Stomach smooth muscle (tissue), 2 donors: Measurements from ENCODE around the gene GPR61.
A peak's percentile ranks its signal among the peaks of the same experiment; 100 is the strongest.

Experiments used
- H3K27ac ChIP-seq: one replicate; pipeline ENCODE4 v1.7.0; 2013; ENCODE audit warnings: mild to moderate bottlenecking, low read length, inconsistent platforms
- H3K27me3 ChIP-seq, 2 donors: one replicate each; pipeline ENCODE4 v1.7.0; 2013; ENCODE audit warnings: low read length in 2 of 2; ENCODE audit not compliant: insufficient read depth in 2 of 2, control insufficient read depth in 1 of 2
- H3K36me3 ChIP-seq, 2 donors: one replicate each; pipeline ENCODE4 v1.7.0; 2013; ENCODE audit warnings: low read length in 2 of 2; ENCODE audit not compliant: control insufficient read depth in 2 of 2, insufficient read depth in 2 of 2
- H3K4me1 ChIP-seq: one replicate; pipeline ENCODE4 v1.7.0; 2013; ENCODE audit warnings: low read length; ENCODE audit not compliant: control insufficient read depth, insufficient read depth
- H3K4me3 ChIP-seq, 2 donors: one replicate each; pipeline ENCODE4 v1.7.0; 2013; ENCODE audit warnings: low read length in 2 of 2
- H3K9ac ChIP-seq, 2 donors: one replicate each; pipeline ENCODE4 v1.7.0; 2013; ENCODE audit warnings: low read length in 2 of 2, mild to moderate bottlenecking in 1 of 2
- H3K9me3 ChIP-seq, 2 donors: one replicate each; pipeline ENCODE4 v1.7.0; 2013; ENCODE audit warnings: low read length in 2 of 2; ENCODE audit not compliant: control insufficient read depth in 2 of 2
- donor health status: healthy.
- donor health status: Pancreatic carcinoma.

Gene GPR61

DNA sequence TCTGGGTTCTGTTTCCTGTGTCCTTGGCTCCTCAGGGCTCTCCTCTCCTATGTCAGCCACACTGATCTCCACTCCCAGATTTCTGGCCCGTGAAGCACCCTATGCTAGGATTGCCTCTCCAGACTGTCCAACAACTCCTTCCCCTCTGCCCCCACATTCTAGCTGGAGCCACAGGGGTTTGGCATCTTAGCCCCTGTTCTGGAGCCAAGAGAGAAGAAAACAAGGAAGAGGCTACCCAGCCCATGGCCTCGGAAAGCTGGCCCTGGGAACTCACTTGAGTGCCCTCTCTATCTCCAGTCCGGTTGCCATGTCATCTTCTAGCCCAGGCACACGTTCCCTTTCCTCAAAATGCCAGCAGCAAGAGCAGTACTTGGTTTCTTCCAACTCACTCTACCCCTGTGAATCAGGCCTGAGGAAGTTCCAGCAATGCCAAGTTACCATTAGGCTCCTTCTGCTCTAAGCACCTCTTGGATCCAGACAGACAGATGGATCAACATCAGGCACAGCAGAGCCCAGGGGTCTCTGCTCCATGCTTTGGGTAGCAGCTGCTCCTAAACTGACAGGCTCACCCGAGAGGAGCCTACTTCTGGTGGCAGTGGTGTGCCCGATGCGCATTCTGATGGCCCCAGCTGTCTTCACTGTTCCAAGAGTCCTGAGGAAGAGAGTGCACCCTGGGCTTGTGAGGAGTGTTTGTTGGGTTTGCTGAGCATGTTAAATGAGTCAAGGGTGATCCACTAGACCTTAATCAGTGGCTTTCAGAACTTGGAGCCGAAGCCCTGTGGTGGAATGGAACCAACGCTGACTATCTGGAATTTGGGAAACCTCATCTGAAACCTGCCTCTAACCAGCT lies 11.6 kb upstream of the GPR61 start:
- Histone ChIP-seq H3K9me3 (no peaks in the 10 kb centered on the region), H3K27ac (no peak overlapping the region), H3K4me3 (no peak overlapping the region), H3K9ac (no peak overlapping the region), H3K4me1 (peaks cover 24% of the 10 kb centered on the region), H3K36me3 (no peaks in the 10 kb centered on the region), H3K27me3 (peaks cover 0 to 2% of the 10 kb centered on the region in 2 donors)

DNA sequence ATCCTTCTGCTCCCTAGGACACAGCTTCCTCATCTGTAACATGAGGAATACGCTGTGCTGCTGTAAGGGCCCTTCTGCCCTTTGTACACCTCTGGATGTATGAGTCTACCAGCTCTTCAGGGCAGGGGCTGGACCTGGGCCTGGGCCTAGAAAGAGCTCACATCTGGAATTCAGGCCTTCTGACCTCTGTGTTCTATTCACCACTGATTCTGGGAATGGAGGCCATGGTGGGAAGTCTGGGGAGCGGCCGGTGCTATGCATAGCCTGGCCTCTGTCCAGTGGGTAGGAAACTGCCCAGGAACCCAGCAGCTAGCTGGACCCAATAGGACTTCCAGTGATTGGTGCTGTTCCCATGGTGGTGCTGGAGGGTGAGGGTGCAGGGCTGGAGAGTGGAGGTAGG lies 11.0 kb upstream of the GPR61 start:
- H3K27ac ChIP-seq: no peak overlapping the region
- no peak overlapping the region for H3K9ac ChIP-seq
- H3K9me3 ChIP-seq: no peaks in the 10 kb centered on the region
- peaks cover 0 to 2% of the 10 kb centered on the region in 2 donors for H3K27me3 ChIP-seq
- peaks cover 24% of the 10 kb centered on the region for H3K4me1 ChIP-seq
- no peak overlapping the region for H3K4me3 ChIP-seq
- H3K36me3 ChIP-seq: no peaks in the 10 kb centered on the region

DNA sequence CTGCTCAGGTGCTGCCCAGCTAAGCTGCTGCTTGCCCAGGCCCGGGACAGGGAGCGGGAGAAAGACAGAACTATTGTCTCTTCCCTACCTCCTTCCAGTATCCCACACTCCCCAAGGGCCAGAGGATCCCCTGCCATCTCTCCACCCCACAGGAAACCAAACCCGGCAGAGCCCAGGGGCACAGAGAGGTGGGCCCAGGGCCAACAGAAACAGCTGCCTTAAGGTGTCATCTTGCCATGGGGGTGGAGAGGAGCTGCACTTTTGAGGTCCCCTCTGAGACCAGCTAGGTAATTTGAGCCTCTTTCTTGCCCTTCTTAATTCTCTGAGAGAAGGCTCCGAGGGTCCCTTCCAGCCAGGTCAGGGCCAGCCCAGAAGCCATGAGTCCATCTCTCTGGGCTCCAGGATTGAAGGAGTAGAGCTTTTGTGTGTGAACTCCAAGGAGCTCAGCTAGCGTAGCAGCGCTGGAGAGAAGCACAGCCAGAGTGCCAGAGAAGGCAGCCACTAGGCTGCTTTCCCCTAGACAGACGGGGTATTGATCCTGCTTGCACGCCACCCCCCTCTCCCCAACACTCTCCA lies 9.7 kb upstream of the GPR61 start:
- Histone ChIP-seq H3K4me1 (peaks cover 29% of the 10 kb centered on the region), H3K9me3 (no peaks in the 10 kb centered on the region), H3K27me3 (peaks cover 0 to 2% of the 10 kb centered on the region in 2 donors), H3K9ac (no peak overlapping the region), H3K27ac (no peak overlapping the region), H3K4me3 (no peak overlapping the region), H3K36me3 (no peaks in the 10 kb centered on the region)

DNA sequence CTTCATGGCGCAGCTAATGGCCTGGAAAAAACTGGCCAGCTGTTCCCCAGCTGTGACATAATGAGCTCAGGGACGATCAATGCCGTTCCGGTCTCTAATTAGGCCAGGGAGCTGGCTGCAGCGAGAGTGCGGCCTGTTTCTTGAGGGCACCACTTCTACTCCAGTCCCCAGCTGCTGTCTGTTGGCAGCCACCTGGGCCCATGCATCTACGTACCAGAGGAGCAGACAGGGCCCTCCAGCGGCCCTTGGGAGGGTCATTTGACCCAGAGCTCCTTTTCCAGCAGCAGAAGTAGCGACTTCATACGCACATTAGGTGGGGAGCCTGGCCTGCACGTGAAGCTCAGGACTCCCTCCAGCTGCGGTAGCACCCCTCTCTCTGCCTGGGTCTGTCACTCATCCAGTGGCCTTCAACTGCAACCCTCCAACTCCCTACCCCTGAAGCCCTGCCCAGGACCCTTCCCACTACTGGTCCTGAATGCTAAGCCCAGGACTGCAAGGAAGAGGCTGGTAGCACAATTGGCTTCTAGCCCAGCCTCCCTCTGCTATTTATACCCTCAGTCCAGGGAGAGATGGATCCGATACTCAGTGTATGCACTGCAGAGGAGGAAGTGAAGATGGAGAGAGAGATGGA lies 9.1 kb upstream of the GPR61 start:
- Histone ChIP-seq H3K4me3 (peak overlapping the region in 1 of 2 donors; percentile 35), H3K27ac (no peak overlapping the region), H3K9me3 (no peaks in the 10 kb centered on the region), H3K9ac (no peak overlapping the region), H3K27me3 (peaks cover 0 to 2% of the 10 kb centered on the region in 2 donors), H3K4me1 (peaks cover 35% of the 10 kb centered on the region), H3K36me3 (no peaks in the 10 kb centered on the region)

DNA sequence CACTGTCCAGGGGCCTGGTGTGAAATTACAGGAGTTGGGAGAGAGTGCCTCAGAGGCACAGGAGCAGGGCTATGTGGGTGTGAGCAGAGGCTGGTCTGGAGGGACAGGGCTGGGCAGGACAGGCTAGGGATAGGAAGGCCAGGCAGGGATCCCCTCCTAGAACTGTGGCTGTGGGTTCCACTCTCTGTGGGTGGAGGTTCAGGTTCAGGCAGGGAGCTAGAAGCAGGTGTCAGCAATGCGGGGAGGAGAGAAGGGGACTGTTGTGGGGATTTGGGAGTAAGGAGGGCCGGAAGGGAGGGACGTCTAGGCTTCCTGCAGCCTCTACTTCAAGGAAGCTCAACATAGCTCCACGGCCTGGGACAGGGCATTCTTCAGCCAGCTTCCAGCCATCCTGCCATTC lies 8.3 kb upstream of the GPR61 start:
- Histone ChIP-seq H3K4me3 (no peak overlapping the region), H3K9ac (peak overlapping the region; percentile 30 to 51), H3K27ac (no peak overlapping the region), H3K36me3 (no peaks in the 10 kb centered on the region), H3K4me1 (peaks cover 43% of the 10 kb centered on the region), H3K27me3 (no peaks in the 10 kb centered on the region), H3K9me3 (no peaks in the 10 kb centered on the region)

DNA sequence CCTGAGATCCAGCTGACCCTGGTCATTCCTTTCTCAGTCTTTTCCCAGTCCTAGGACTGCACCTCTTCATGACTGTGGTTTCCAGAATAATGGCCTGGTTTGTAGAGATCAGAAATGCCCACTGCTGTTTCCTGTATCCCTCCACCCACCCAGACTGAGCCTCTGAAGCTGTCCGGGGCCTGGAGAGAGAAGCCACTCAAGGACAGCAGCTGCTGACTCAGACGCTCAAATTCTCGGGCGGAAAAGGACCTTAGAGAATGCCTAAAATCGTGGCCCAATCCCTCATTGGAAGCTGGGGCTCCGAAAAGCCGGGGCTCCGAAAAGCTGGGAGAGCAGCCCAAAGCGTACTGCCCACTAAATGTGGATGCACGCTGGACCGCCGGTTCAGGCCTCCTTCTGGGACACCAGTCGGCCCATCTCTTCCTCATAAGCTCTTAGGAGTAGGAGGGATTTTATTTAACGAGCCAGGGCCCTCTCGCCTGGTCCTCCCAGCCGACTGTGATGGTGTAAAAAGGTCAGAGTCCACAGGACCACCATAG lies 7.8 kb upstream of the GPR61 start:
- Histone ChIP-seq H3K9me3 (no peaks in the 10 kb centered on the region), H3K4me1 (peaks cover 49% of the 10 kb centered on the region), H3K27me3 (no peaks in the 10 kb centered on the region), H3K9ac (peak overlapping the region; percentile 30 to 42), H3K4me3 (peak overlapping the region; percentile 37 to 58), H3K36me3 (no peaks in the 10 kb centered on the region), H3K27ac (no peak overlapping the region)

DNA sequence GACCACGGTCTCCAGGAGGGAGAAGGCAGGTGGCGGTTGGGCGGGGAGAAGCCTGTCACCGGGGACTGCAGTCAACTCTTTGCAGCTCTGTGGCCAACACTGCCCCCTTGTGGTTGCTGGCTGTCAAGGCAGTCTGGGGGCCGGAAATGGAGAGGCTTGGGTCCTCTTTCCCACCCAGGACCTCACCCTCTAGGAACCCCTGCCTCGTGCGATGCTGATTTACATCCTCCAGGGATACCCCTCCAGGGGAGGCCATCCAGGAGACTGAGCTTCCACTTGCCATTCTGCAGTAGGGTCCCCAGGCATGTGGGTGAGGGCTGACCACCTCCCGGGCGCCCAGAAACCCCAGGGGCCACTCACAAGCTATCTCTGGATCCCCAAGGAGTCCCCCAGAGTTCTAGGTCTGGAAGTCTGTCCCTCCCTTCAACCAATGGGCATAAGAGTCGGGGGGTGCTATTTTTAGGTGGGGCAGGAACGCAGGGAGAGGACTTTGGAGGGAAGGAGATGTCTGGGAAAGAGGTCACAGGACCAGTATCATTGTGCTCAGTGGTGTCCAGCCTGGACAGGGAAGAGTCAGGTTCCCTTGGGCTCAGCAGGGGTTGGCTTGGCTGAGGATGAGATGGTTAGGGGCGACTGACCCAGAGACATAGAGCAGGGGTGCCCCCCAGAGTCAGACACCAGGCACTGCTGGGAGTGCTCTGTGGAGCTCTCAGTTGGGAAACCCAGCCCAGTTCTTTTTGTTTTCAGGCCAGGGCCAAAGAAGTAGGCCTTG lies 7.1 kb upstream of the GPR61 start:
- Histone ChIP-seq H3K9ac (peak overlapping the region in 1 of 2 donors; percentile 58), H3K36me3 (no peaks in the 10 kb centered on the region), H3K4me1 (peaks cover 49% of the 10 kb centered on the region), H3K27ac (peak overlapping the region; percentile 60), H3K9me3 (no peaks in the 10 kb centered on the region), H3K4me3 (peak overlapping the region; percentile 37 to 58), H3K27me3 (no peaks in the 10 kb centered on the region)

DNA sequence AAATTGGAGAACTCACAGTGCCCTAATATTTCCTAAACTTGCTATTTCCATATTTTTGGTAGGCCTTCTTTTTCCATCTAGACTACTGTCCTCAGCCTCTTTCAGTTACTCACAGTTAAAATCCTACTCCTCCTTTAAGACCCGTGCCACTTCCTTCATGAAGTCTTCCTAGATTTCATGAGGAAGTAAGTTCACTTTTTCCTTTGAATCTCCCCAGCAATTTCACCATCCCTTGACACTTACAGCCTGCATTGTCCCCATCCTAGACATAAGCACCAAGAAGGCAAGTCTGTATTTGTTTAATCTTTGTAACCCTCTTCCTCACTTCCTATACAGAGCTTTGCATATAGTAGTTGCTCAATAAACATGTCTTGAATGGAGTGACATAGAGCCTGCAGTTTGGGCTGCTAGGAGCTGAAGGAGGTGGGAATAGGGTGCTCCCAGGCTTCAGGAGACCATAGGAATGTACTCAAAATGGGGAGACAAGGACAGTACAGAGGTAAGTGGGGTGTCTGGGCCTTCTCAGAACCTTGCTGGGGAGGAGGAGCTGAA lies 5.3 kb upstream of the GPR61 start:
- Histone ChIP-seq H3K9ac (no peak overlapping the region), H3K9me3 (no peaks in the 10 kb centered on the region), H3K27ac (peak overlapping the region; percentile 75), H3K27me3 (no peaks in the 10 kb centered on the region), H3K36me3 (no peaks in the 10 kb centered on the region), H3K4me3 (no peak overlapping the region), H3K4me1 (peaks cover 49% of the 10 kb centered on the region)

DNA sequence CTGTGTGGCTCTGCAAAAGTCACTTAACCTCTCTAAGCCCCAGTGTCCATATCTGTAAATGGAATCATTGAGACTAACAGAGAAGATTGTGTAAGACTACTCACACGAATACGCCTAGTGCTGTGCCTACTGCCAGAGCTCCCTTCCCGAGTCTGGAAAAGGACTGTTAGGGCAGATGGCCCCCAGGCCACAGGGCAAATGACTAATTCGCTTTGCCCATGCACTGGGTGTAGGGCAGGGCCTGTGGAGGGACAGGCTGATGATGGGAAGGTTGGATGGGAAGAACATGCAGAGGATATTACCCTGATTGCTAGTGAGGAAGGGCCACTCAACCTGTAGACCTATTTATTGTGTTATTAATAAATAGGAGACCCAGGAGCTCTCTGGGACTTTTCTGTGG lies 4.2 kb upstream of the GPR61 start:
- H3K27ac ChIP-seq: peak overlapping the region; percentile 75
- H3K9ac ChIP-seq: peak overlapping the region; percentile 44 to 60
- H3K9me3 ChIP-seq: no peaks in the 10 kb centered on the region
- H3K36me3 ChIP-seq: no peaks in the 10 kb centered on the region
- H3K27me3 ChIP-seq: no peaks in the 10 kb centered on the region
- peaks cover 47% of the 10 kb centered on the region for H3K4me1 ChIP-seq
- peak overlapping the region in 1 of 2 donors; percentile 47 for H3K4me3 ChIP-seq

DNA sequence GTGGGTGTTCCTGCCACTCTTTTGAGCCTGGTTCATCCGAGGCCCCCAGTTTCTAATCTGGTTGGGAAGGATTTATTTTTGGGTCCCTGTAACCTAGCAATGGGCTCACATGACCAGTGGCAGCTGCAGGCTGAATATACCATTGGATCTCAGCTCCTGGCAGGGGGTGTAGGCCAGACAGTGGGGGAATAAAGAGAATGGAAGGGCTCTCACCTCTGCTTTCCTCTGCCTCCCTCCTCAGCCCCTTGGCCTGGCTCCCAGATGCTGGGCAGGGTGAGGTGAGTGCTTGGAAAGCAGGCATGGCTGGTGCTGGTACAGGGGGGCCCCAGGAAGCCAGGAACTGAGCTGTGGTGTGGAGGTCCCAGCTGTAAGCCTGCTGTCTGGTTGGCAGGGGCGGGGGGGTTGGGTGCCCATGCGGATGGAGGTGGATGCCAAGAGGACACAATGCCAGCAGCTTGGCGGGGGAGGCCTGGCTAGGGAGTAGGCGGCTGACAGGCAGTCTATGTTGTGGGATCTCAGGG lies 3.6 kb upstream of the GPR61 start:
- H3K9me3 ChIP-seq: no peaks in the 10 kb centered on the region
- no peaks in the 10 kb centered on the region for H3K27me3 ChIP-seq
- H3K27ac ChIP-seq: peak overlapping the region; percentile 75
- peak overlapping the region in 1 of 2 donors; percentile 47 for H3K4me3 ChIP-seq
- H3K4me1 ChIP-seq: peaks cover 42% of the 10 kb centered on the region
- H3K9ac ChIP-seq: peak overlapping the region; percentile 44 to 60
- H3K36me3 ChIP-seq: no peaks in the 10 kb centered on the region
